Astrocyte of the cerebellum (primary cell): Measurements from ENCODE around the gene KSR2.

Experiments
- DNase-seq: peaks from one replicate; pipeline ENCODE4 v3.0.0-alpha.2; 2011; ENCODE audit warnings: low read depth
- H3K4me3 ChIP-seq: 2 replicates; pipeline ENCODE4 v1.5.1; 2011; ENCODE audit warnings: mild to moderate bottlenecking, low read depth, low read length, moderate library complexity
- in situ Hi-C: cut with HindIII; loops from 2 replicates; pipeline ENCODE4 v1.10.0; 2017; ENCODE audit warnings: low sequenced_read_pairs
- TF ChIP-seq, protein P1 (sequence below): IDR thresholded peaks from 2 replicates; pipeline ENCODE4 v1.5.1; 2012; ENCODE audit warnings: low read length, low read depth, moderate library complexity, mild to moderate bottlenecking; ENCODE audit errors: missing control alignments

The KSR2 gene

DNA sequence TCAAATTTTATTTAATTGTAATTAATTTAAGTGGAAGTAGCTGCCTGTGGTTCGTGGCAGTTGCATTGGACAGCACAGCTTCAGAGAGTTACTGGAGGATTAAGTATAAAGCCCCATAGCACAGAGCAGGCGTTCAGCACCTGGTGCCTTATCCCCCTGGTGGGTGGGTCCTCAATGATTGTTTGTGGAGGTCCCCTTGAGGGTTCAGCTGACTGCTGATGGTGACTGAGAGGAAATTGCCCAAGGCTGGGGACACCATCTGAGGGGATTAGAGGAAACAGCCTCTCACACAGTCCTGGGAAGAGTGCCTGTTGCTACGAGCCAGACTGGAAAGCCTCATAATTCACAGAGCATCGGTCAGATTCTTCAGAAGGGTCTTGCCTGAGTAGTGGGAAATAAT is 524.0 kb downstream of the KSR2 start:
- H3K4me3 ChIP-seq = no peak overlapping the region
- DNase-seq = no peak
- in situ Hi-C loops = no loop called here
- TF ChIP-seq, protein P1, sequence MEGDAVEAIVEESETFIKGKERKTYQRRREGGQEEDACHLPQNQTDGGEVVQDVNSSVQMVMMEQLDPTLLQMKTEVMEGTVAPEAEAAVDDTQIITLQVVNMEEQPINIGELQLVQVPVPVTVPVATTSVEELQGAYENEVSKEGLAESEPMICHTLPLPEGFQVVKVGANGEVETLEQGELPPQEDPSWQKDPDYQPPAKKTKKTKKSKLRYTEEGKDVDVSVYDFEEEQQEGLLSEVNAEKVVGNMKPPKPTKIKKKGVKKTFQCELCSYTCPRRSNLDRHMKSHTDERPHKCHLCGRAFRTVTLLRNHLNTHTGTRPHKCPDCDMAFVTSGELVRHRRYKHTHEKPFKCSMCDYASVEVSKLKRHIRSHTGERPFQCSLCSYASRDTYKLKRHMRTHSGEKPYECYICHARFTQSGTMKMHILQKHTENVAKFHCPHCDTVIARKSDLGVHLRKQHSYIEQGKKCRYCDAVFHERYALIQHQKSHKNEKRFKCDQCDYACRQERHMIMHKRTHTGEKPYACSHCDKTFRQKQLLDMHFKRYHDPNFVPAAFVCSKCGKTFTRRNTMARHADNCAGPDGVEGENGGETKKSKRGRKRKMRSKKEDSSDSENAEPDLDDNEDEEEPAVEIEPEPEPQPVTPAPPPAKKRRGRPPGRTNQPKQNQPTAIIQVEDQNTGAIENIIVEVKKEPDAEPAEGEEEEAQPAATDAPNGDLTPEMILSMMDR = no peak

GRCh38 chr12:117441751-117442150 is 527.0 kb downstream of the KSR2 start:
- TF ChIP-seq, protein P1 = no peak
- no peak overlapping the region for H3K4me3 ChIP-seq
- in situ Hi-C loops = no loop called here
- DNase-seq = peak; percentile 12

GRCh38 chr12:117440384-117440783 is 528.4 kb downstream of the KSR2 start:
- H3K4me3 ChIP-seq = no peak overlapping the region
- in situ Hi-C loops = no loop called here
- no peak for DNase-seq
- TF ChIP-seq, protein P1 = no peak

GRCh38 chr12:117439531-117440001 is 529.2 kb downstream of the KSR2 start:
- no peak overlapping the region for H3K4me3 ChIP-seq
- in situ Hi-C loops = no loop called here
- TF ChIP-seq, protein P1 = no peak

DNA sequence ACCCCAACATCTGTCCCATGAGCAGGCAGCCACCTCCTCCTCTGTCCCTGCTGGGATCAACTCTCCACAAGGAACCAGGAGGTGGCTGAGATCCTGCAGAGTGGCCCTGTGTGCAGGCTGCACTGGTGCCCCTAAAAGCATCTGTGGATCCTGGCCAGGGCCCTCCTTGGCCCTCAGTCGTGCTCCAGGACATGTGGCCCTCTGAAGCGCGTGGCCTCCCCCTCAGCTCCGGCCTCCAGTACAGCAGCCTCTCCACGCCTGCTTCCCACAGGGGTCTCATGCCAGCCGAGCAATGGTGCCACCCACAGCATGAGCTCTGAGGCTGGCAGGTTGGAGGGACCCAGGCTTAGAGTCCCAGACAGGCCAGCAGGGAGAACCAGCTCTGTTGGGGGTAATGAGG is 530.0 kb downstream of the KSR2 start:
- TF ChIP-seq, protein P1 = no peak
- no peak for DNase-seq
- in situ Hi-C loops = no loop called here
- H3K4me3 ChIP-seq = no peak overlapping the region

More at GRCh38 chr12:117439531-117440001, 529.2 kb downstream of the KSR2 start:
- DNase-seq = no peak

- TF ChIP-seq, protein P1 = no peak
- no peak for DNase-seq
- H3K4me3 ChIP-seq = no peak overlapping the region
- in situ Hi-C loops = no loop called here
Measured at GRCh38 chr12:117437516-117438255, 531.1 kb downstream of the KSR2 start.
